ENCODE results near the gene USP40. TPM values are rescaled to one million over a fixed set of nuclear protein-coding genes. Genes with fewer than 3 reads are reported as not detected.

Gene USP40
- total RNA-seq, 4 donors from 2014 or later = 18.7 to 32.8 (median 23.0) TPM

DNA sequence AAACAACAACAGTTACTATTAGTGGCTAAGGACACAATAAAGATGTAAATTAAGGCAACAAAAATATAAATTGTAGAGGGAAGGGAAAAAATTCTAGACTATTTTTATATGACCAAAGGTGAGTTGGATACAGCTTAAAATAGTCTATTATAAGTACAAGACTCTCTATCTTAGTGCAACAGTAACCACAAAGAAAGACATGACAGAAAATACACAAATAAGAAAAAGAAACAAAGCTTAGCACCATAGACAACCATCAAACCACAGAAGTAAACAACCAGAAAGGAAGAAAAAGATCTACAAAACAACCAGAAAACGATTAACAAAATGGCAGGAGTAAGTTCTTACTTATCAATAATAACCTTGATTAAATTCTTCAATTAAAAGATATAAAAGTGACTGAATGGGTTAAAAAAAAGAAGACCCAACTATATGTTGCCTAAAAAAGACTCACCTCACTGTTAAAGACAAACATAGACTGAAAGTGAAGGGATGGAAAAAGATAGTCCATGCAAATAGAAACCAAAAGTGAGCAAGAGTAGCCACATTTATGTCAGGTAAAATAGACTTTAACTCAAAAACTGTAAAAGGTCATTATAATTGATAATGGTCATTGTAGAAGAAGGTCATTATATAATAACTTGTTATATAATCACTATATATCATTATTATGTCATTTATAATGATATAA lies 62.5 kb downstream of the USP40 start:
- Histone ChIP-seq H3K4me1 (no peaks in the 10 kb centered on the region), H3K27ac (no peak overlapping the region), H3K36me3 (peaks cover 0 to 86% (median 3%) of the 10 kb centered on the region in 3 donors), H3K27me3 (no peaks in the 10 kb centered on the region), H3K4me3 (no peak overlapping the region), H3K9me3 (peaks cover 0 to 16% (median 4%) of the 10 kb centered on the region in 3 donors)
- intact Hi-C loops (cut with DNase I) = loop anchor here (10.0 kb wide), 1 partner anchor 51 kb away; no protein-coding TSS in a partner anchor
- no peak for TF ChIP-seq POLR2A (IDR thresholded peaks at IDR 0.05)
- TF ChIP-seq, protein P1, sequence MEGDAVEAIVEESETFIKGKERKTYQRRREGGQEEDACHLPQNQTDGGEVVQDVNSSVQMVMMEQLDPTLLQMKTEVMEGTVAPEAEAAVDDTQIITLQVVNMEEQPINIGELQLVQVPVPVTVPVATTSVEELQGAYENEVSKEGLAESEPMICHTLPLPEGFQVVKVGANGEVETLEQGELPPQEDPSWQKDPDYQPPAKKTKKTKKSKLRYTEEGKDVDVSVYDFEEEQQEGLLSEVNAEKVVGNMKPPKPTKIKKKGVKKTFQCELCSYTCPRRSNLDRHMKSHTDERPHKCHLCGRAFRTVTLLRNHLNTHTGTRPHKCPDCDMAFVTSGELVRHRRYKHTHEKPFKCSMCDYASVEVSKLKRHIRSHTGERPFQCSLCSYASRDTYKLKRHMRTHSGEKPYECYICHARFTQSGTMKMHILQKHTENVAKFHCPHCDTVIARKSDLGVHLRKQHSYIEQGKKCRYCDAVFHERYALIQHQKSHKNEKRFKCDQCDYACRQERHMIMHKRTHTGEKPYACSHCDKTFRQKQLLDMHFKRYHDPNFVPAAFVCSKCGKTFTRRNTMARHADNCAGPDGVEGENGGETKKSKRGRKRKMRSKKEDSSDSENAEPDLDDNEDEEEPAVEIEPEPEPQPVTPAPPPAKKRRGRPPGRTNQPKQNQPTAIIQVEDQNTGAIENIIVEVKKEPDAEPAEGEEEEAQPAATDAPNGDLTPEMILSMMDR (IDR thresholded peaks at IDR 0.05) = no peak
- WGBS, 2 donors = 84 to 88% methylated on average over 1 of the region's 1 CpG
- DNase-seq = no peak

DNA sequence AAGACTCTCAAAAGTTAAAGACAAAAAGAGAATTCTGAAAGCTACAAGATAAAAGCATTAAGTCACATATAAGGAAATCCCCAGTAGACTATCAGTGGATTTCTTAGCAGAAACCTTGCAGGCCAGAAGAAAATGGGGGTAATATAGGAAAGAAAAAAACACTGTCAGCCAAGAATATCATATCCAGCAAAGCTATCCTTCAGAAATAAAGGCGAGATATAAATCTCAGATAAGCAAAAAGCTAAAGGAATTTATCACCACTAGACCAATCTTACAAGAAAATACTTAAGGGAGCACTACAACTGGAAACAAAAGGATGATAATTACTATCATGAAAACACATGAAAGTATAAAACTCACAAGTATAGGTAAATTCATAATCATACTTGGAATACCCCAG lies 63.1 kb downstream of the USP40 start:
- 95 to 100% methylated on average over 1 of the region's 1 CpG for WGBS, 2 donors
- DNase-seq = no peak
- peaks cover 0 to 86% (median 3%) of the 10 kb centered on the region in 3 donors for H3K36me3 ChIP-seq

DNA sequence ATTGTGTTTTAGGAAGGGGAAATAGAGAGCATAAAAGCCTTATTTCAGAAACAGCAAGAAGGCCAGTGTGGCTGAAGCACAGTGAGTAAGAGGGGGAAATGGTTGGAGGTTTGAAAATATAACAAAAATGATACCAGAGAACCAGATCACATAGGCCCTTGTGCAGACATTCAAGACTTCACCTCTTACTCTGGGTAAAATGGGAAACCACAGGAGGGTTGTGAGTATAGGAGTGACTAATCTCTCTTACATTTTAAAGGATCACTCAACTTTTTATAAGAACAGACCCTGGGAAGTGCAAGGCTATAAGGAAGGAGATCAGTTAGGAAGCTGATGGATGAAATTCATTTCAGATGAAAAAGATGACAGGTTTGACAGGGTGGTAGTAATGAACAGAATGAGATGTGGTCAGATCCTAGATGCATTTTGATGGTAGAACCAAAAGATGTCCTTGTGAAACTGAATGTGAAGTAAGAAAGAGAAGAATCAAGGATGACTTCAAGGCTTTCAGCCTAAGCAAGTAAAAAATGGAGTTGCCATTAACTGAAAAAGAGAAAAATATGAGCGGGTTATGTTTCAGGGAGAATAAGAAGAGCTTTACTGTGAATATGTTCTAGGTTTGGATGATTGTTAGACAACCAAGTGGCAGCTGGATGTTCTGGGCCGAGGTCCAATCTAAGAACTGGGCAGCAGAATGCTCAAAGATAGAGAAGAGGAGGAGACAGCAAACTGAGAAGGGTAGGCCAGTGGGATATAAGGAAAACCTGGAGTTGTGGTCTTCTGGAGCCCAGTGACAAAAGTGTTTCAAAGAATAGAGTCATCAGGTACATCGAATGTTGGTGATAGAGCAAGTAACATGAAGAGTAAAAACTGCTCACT lies 65.1 kb downstream of the USP40 start:
- TF ChIP-seq POLR2A (IDR thresholded peaks at IDR 0.05) = no peak
- TF ChIP-seq, protein P1 (IDR thresholded peaks at IDR 0.05) = no peak
- peaks cover 0 to 86% (median 3%) of the 10 kb centered on the region in 3 donors for H3K36me3 ChIP-seq
- 88 to 93% methylated on average over 3 of the region's 3 CpGs for WGBS, 2 donors

More for the DNA sequence above, 63.1 kb downstream of the USP40 start:
- Histone ChIP-seq H3K4me1 (no peaks in the 10 kb centered on the region), H3K27ac (no peak overlapping the region), H3K27me3 (no peaks in the 10 kb centered on the region), H3K9me3 (peaks cover 0 to 16% (median 4%) of the 10 kb centered on the region in 3 donors), H3K4me3 (no peak overlapping the region)
- intact Hi-C loops (cut with DNase I) = loop anchor here (10.0 kb wide), 1 partner anchor 51 kb away; no protein-coding TSS in a partner anchor
- TF ChIP-seq POLR2A (IDR thresholded peaks at IDR 0.05) = no peak
- TF ChIP-seq, protein P1 (IDR thresholded peaks at IDR 0.05) = no peak

DNA sequence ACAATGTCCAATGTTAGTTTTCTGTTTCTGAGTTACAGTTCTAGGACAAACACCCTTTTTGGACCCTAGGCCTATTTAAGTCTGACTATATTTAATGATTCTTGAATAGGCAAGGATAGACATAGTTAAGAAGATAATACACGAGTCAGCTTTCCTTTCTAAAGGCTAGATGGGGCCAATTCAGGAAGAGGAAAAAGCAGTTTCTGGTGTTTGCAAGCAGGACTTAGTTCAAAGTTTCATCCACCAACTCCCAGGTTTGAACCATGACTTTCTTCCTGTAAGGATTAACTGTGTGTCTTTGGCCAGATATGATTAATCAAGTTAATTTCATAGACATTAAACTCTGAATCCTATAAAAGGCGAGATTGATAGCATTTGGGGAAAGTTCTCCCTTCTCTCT lies 66.7 kb downstream of the USP40 start:
- no peak for DNase-seq
- Histone ChIP-seq H3K9me3 (peaks cover 0 to 16% (median 4%) of the 10 kb centered on the region in 3 donors), H3K4me3 (no peak overlapping the region), H3K4me1 (no peaks in the 10 kb centered on the region), H3K27me3 (no peaks in the 10 kb centered on the region), H3K36me3 (peaks cover 0 to 87% (median 3%) of the 10 kb centered on the region in 3 donors), H3K27ac (no peak overlapping the region)
- no peak for TF ChIP-seq POLR2A (IDR thresholded peaks at IDR 0.05)
- TF ChIP-seq, protein P1 (IDR thresholded peaks at IDR 0.05) = no peak
- intact Hi-C loops (cut with DNase I) = loop anchor here (10.0 kb wide), 1 partner anchor 55 kb away; no protein-coding TSS in a partner anchor
- WGBS, 2 donors = 70 to 72% methylated on average over 2 of the region's 2 CpGs

More for the DNA sequence above, 65.1 kb downstream of the USP40 start:
- Histone ChIP-seq H3K9me3 (peaks cover 0 to 16% (median 4%) of the 10 kb centered on the region in 3 donors), H3K4me3 (no peak overlapping the region), H3K27me3 (no peaks in the 10 kb centered on the region), H3K27ac (no peak overlapping the region), H3K4me1 (no peaks in the 10 kb centered on the region)
- DNase-seq = no peak
- intact Hi-C loops (cut with DNase I) = loop anchor here (10.0 kb wide), 1 partner anchor 53 kb away; no protein-coding TSS in a partner anchor
